Dedifferentiated amniotic fluid mesenchymal stem cell (primary cell): Measurements from ENCODE around the gene MYCT1.
"Not testable (repeated sequence)": the region's sequence is repeated elsewhere in the genome, so short reads cannot be mapped to it uniquely, and the experiment has no call there.

ENCODE experiments used
- DNase-seq: peaks from one replicate; pipeline ENCODE4 v3.0.0-alpha.2; 2016; ENCODE audit errors: extremely low spot score

The MYCT1 gene

GRCh38 chr6:152697634-152698033, at the start of gene MYCT1:
Gene MYCT1, plus strand, starts transcription at chr6:152697897. Its CDS starts 6 bp downstream, at chr6:152697903.
- no peak for DNase-seq

- DNase-seq = no peak
These were observed 49.6 kb upstream of the MYCT1 start for GRCh38 chr6:152648105-152648504.

- no peak for DNase-seq
These were observed 45.7 kb upstream of the MYCT1 start for GRCh38 chr6:152651986-152652385.

- DNase-seq = no peak
These were observed 35.9 kb upstream of the MYCT1 start for GRCh38 chr6:152661776-152662175.

GRCh38 chr6:152669895-152670294, 27.8 kb upstream of the MYCT1 start:
- DNase-seq = no peak

GRCh38 chr6:152671171-152671570, 26.5 kb upstream of the MYCT1 start:
- DNase-seq = no peak

GRCh38 chr6:152673236-152673635, 24.5 kb upstream of the MYCT1 start:
- DNase-seq = no peak

- DNase-seq = no peak
These were observed 17.5 kb upstream of the MYCT1 start for GRCh38 chr6:152680151-152680550.

GRCh38 chr6:152680879-152681517, 16.7 kb upstream of the MYCT1 start:
- DNase-seq = no peak

- DNase-seq = no peak
These were observed 15.6 kb upstream of the MYCT1 start for GRCh38 chr6:152682141-152682540.

- not testable (repeated sequence) for DNase-seq
These were observed 14.8 kb upstream of the MYCT1 start for GRCh38 chr6:152682935-152683334.

GRCh38 chr6:152685819-152686218, 11.9 kb upstream of the MYCT1 start:
- no peak for DNase-seq

- DNase-seq = no peak
These were observed 2.2 kb upstream of the MYCT1 start for GRCh38 chr6:152695372-152696045.

- peak; percentile 43 for DNase-seq
These were observed 1.2 kb upstream of the MYCT1 start for GRCh38 chr6:152696522-152696921.

- no peak for DNase-seq
These were observed 995 bp downstream of the MYCT1 start for GRCh38 chr6:152698692-152699091.

GRCh38 chr6:152700427-152700826, 2.7 kb downstream of the MYCT1 start:
- DNase-seq = no peak

- no peak for DNase-seq
These were observed 3.6 kb downstream of the MYCT1 start for GRCh38 chr6:152701081-152701862.

- DNase-seq = no peak
These were observed 4.2 kb downstream of the MYCT1 start for GRCh38 chr6:152701863-152702401.

GRCh38 chr6:152703750-152704149, 6.1 kb downstream of the MYCT1 start:
- DNase-seq = not testable (repeated sequence)

- no peak for DNase-seq
These were observed 7.6 kb downstream of the MYCT1 start for GRCh38 chr6:152705327-152705726.

GRCh38 chr6:152716322-152716721, 18.6 kb downstream of the MYCT1 start:
- no peak for DNase-seq

GRCh38 chr6:152720974-152721373, 23.3 kb downstream of the MYCT1 start:
- no peak for DNase-seq
